Cardiac muscle cell (in vitro differentiated cells and primary cell): Measurements from ENCODE around the gene CAMSAP2. TPM values are rescaled to one million over a fixed set of nuclear protein-coding genes. Genes with fewer than 3 reads are reported as not detected.

Source experiments
- DNase-seq, 2 donors: peaks; one replicate each; pipeline versions ENCODE4 v3.0.0 to v3.0.0-alpha.2; 2010 to 2017; ENCODE audit warnings: low read depth in 1 of 2, low spot score in 1 of 2
- H3K27ac ChIP-seq: fragments of 200-600 bp; sonication (generic); 2 replicates; pipeline ENCODE4 v1.5.1; 2016
- H3K27me3 ChIP-seq: fragments of 200-600 bp; sonication (generic); 2 replicates; pipeline ENCODE4 v1.6.0; 2016; ENCODE audit warnings: control low read depth
- H3K36me3 ChIP-seq: fragments of 200-600 bp; sonication (generic); 2 replicates; pipeline ENCODE4 v1.5.1; 2016; ENCODE audit warnings: control low read depth
- H3K4me1 ChIP-seq: fragments of 200-600 bp; sonication (generic); 2 replicates; pipeline ENCODE4 v1.8.1; 2017; ENCODE audit warnings: low read depth, mild to moderate bottlenecking, mixed run types
- H3K4me3 ChIP-seq: fragments of 200-600 bp; sonication (generic); 2 replicates; pipeline ENCODE4 v1.5.1; 2016; ENCODE audit warnings: mild to moderate bottlenecking
- H3K9me3 ChIP-seq: fragments of 200-600 bp; sonication (generic); 2 replicates; pipeline ENCODE4 v1.5.1; 2017; ENCODE audit warnings: low read depth, mild to moderate bottlenecking, control low read depth
- CTCF ChIP-seq: IDR thresholded peaks from 2 replicates; pipeline ENCODE4 v1.5.1; 2012; ENCODE audit warnings: low read depth, mild to moderate bottlenecking, low read length
- polyA plus RNA-seq: library from polyadenylated mRNA; unstranded; fragments of >200 nt; fragmentation: Nextera tagmentation; extraction: Ambion mirVana; gene quantifications from 2 replicates; pipeline ENCODE4 v1.2.1, GENCODE V29; 2016
- total RNA-seq: library from RNA; depleted of rRNA; stranded (reverse); fragments of >200 nt; gene quantifications from 2 replicates; pipeline ENCODE4 v1.2.3, GENCODE V29; 2016

CAMSAP2 gene
- total and polyA plus RNA-seq, 2 experiments from 2014 or later = 12.6 to 22.8 TPM

GRCh38 chr1:200836213-200836612 lies 97.5 kb downstream of the CAMSAP2 start:
- no peaks in the 10 kb centered on the region for H3K27me3 ChIP-seq
- peaks cover 3% of the 10 kb centered on the region for H3K4me1 ChIP-seq
- no peak for TF ChIP-seq CTCF
- no peak overlapping the region for H3K4me3 ChIP-seq
- H3K9me3 ChIP-seq = no peaks in the 10 kb centered on the region
- peaks cover 21% of the 10 kb centered on the region for H3K36me3 ChIP-seq
- H3K27ac ChIP-seq = no peak overlapping the region
- DNase-seq = no peak

- Histone ChIP-seq H3K36me3 (peaks cover 13% of the 10 kb centered on the region), H3K27me3 (no peaks in the 10 kb centered on the region), H3K9me3 (no peaks in the 10 kb centered on the region), H3K4me3 (no peak overlapping the region), H3K4me1 (no peaks in the 10 kb centered on the region), H3K27ac (no peak overlapping the region)
- peak in 1 of 2 donors; percentile 48 for DNase-seq
- TF ChIP-seq CTCF = peak; percentile 47
These were observed 99.4 kb downstream of the CAMSAP2 start for GRCh38 chr1:200837931-200838571.

- DNase-seq = peak in 1 of 2 donors; percentile 71
- Histone ChIP-seq H3K27me3 (no peaks in the 10 kb centered on the region), H3K27ac (no peak overlapping the region), H3K4me1 (no peaks in the 10 kb centered on the region), H3K4me3 (no peak overlapping the region), H3K9me3 (no peaks in the 10 kb centered on the region), H3K36me3 (peaks cover 10% of the 10 kb centered on the region)
- no peak for TF ChIP-seq CTCF
These were observed 100.2 kb downstream of the CAMSAP2 start for GRCh38 chr1:200838676-200839445.

GRCh38 chr1:200845360-200845759 lies 106.7 kb downstream of the CAMSAP2 start:
- no peaks in the 10 kb centered on the region for H3K4me1 ChIP-seq
- no peaks in the 10 kb centered on the region for H3K9me3 ChIP-seq
- no peak for TF ChIP-seq CTCF
- H3K36me3 ChIP-seq = peaks cover 50% of the 10 kb centered on the region
- H3K27me3 ChIP-seq = no peaks in the 10 kb centered on the region
- DNase-seq = no peak
- no peak overlapping the region for H3K27ac ChIP-seq
- H3K4me3 ChIP-seq = no peak overlapping the region

GRCh38 chr1:200846398-200846797 lies 107.7 kb downstream of the CAMSAP2 start:
- H3K27ac ChIP-seq = no peak overlapping the region
- no peak for TF ChIP-seq CTCF
- no peaks in the 10 kb centered on the region for H3K27me3 ChIP-seq
- DNase-seq = no peak
- no peak overlapping the region for H3K4me3 ChIP-seq
- H3K36me3 ChIP-seq = peaks cover 57% of the 10 kb centered on the region
- H3K4me1 ChIP-seq = no peaks in the 10 kb centered on the region
- H3K9me3 ChIP-seq = no peaks in the 10 kb centered on the region
